22Rv1 (cell line): ENCODE measurements around the gene CXCL5.
"Not testable (repeated sequence)": the region's sequence is repeated elsewhere in the genome, so short reads cannot be mapped to it uniquely, and the experiment has no call there.

Experiments
- H3K27ac ChIP-seq: fragments of 450-650 bp; 2 replicates; pipeline ENCODE4 v1.5.1; 2017
- ZFX ChIP-seq: fragments of 450-650 bp; IDR thresholded peaks from 2 replicates; pipeline ENCODE4 v1.6.1; 2017; ENCODE audit warnings: antibody characterized with exemption, borderline replicate concordance
- TF ChIP-seq, protein P1 (sequence below): fragments of 450-650 bp; IDR thresholded peaks from 2 replicates; pipeline ENCODE4 v1.5.1; 2017; ENCODE audit warnings: mild to moderate bottlenecking

CXCL5 gene

GRCh38 chr4:73984736-73985527 lies 13.5 kb downstream of the CXCL5 start:
- no peak for TF ChIP-seq ZFX
- TF ChIP-seq, protein P1, sequence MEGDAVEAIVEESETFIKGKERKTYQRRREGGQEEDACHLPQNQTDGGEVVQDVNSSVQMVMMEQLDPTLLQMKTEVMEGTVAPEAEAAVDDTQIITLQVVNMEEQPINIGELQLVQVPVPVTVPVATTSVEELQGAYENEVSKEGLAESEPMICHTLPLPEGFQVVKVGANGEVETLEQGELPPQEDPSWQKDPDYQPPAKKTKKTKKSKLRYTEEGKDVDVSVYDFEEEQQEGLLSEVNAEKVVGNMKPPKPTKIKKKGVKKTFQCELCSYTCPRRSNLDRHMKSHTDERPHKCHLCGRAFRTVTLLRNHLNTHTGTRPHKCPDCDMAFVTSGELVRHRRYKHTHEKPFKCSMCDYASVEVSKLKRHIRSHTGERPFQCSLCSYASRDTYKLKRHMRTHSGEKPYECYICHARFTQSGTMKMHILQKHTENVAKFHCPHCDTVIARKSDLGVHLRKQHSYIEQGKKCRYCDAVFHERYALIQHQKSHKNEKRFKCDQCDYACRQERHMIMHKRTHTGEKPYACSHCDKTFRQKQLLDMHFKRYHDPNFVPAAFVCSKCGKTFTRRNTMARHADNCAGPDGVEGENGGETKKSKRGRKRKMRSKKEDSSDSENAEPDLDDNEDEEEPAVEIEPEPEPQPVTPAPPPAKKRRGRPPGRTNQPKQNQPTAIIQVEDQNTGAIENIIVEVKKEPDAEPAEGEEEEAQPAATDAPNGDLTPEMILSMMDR: no peak
- no peak overlapping the region for H3K27ac ChIP-seq

GRCh38 chr4:73981175-73981574 lies 17.3 kb downstream of the CXCL5 start:
- H3K27ac ChIP-seq: not testable (repeated sequence)

GRCh38 chr4:73979407-73979957 lies 19.0 kb downstream of the CXCL5 start:
- H3K27ac ChIP-seq: no peak overlapping the region
- no peak for TF ChIP-seq ZFX
- TF ChIP-seq, protein P1: no peak

DNA sequence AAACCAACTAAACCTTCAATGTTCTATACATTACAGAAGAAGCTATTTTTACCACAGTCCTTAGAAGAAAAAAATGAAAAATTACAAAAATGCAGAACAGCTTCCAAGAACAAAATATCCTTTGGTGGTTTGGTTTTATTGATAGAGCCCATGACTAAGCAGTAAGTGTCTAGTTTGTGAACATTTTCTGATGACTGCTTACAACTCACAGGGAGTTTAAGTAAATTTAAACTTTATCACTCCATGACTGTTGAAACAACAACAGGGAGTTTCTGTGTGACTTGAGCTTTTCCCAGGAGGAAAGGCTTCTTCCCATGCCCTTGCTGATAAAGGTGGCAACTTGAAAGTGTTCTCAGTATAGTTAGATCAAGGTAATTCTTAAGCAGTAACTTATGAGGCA lies 19.6 kb downstream of the CXCL5 start:
- no peak overlapping the region for H3K27ac ChIP-seq
- TF ChIP-seq, protein P1: no peak
- TF ChIP-seq ZFX: no peak

- TF ChIP-seq, protein P1: no peak
- no peak for TF ChIP-seq ZFX
- H3K27ac ChIP-seq: no peak overlapping the region
Measured at GRCh38 chr4:73976716-73977115, 21.8 kb downstream of the CXCL5 start.

- no peak for TF ChIP-seq ZFX
- TF ChIP-seq, protein P1: no peak
- H3K27ac ChIP-seq: no peak overlapping the region
Measured at GRCh38 chr4:73976217-73976616, 22.3 kb downstream of the CXCL5 start.

DNA sequence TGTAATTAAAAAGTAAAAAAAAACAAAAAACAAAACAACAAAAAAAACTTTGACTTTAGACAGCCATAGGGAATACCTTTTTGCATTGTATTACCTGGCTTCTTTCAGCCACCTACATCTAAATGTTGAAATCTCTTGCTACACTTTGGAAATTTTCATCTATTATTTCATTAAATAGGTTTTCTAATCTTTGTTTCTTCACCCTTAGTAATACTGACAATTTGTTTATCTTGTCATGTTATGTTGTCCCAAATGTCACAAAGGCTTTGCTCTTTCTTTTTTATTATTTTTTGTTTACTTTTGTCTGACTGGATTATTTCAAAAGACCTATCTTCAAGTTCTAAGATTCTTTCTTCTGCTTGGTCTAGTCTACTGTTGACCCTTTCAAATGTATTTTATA lies 24.1 kb downstream of the CXCL5 start:
- no peak overlapping the region for H3K27ac ChIP-seq
- no peak for TF ChIP-seq ZFX
- TF ChIP-seq, protein P1: no peak

GRCh38 chr4:73970945-73971344 lies 27.5 kb downstream of the CXCL5 start:
- no peak overlapping the region for H3K27ac ChIP-seq
- TF ChIP-seq, protein P1: no peak
- TF ChIP-seq ZFX: no peak
